ENCODE data around the gene SCARF2.

The SCARF2 gene

GRCh38 chr22:20438678-20439492 is 1.3 kb upstream of the SCARF2 start:
- Histone ChIP-seq H3F3A (ENCODE audit: control insufficient read depth, insufficient read depth) (no peaks in the 10 kb centered on the region), H3K4me3 (ENCODE audit: low read length) (no peak overlapping the region), H3K4me1 (ENCODE audit: control insufficient read depth, low read length) (no peaks in the 10 kb centered on the region), H3K36me3 (ENCODE audit: control insufficient read depth, low read length) (no peaks in the 10 kb centered on the region), H3K27ac (ENCODE audit: low read depth, low read length) (no peak overlapping the region), H3K79me2 (ENCODE audit: control insufficient read depth, low read length) (no peaks in the 10 kb centered on the region), H3K9me2 (replicated peaks; ENCODE audit: control insufficient read depth, low read length) (no peaks in the 10 kb centered on the region), H3K4me2 (ENCODE audit: low read length) (no peak overlapping the region), H3K27me3 (ENCODE audit: control insufficient read depth, low read length) (peaks cover 19% of the 10 kb centered on the region), H3K9me3 (ENCODE audit: control insufficient read depth, insufficient read depth, low read length) (no peaks in the 10 kb centered on the region), H4K20me1 (ENCODE audit: control insufficient read depth, insufficient read depth, low read depth, low read length) (no peaks in the 10 kb centered on the region)
- TF ChIP-seq EZH2phosphoT487 (IDR thresholded peaks at IDR 0.05; ENCODE audit: borderline replicate concordance, low read length) (no peak), CTCF (IDR thresholded peaks at IDR 0.05; ENCODE audit: low read depth, low read length, poor library complexity, severe bottlenecking) (no peak)

GRCh38 chr22:20438427-20438677 is 727 bp upstream of the SCARF2 start:
- Histone ChIP-seq H3K36me3 (ENCODE audit: control insufficient read depth, low read length) (no peaks in the 10 kb centered on the region), H3K4me3 (ENCODE audit: low read length) (no peak overlapping the region), H3K9me3 (ENCODE audit: control insufficient read depth, insufficient read depth, low read length) (no peaks in the 10 kb centered on the region), H3K9me2 (replicated peaks; ENCODE audit: control insufficient read depth, low read length) (no peaks in the 10 kb centered on the region), H3K79me2 (ENCODE audit: control insufficient read depth, low read length) (no peaks in the 10 kb centered on the region), H3F3A (ENCODE audit: control insufficient read depth, insufficient read depth) (no peaks in the 10 kb centered on the region), H3K27ac (ENCODE audit: low read depth, low read length) (no peak overlapping the region), H3K4me1 (ENCODE audit: control insufficient read depth, low read length) (no peaks in the 10 kb centered on the region), H4K20me1 (ENCODE audit: control insufficient read depth, insufficient read depth, low read depth, low read length) (no peaks in the 10 kb centered on the region), H3K4me2 (ENCODE audit: low read length) (no peak overlapping the region), H3K27me3 (ENCODE audit: control insufficient read depth, low read length) (peaks cover 19% of the 10 kb centered on the region)
- TF ChIP-seq CTCF (IDR thresholded peaks at IDR 0.05; ENCODE audit: low read depth, low read length, poor library complexity, severe bottlenecking) (no peak), EZH2phosphoT487 (IDR thresholded peaks at IDR 0.05; ENCODE audit: borderline replicate concordance, low read length) (no peak)

- H3K27me3 ChIP-seq (ENCODE audit: control insufficient read depth, low read length) = peaks cover 19% of the 10 kb centered on the region
- H4K20me1 ChIP-seq (ENCODE audit: control insufficient read depth, insufficient read depth, low read depth, low read length) = no peaks in the 10 kb centered on the region
- no peak overlapping the region for H3K4me2 ChIP-seq (ENCODE audit: low read length)
- no peak overlapping the region for H3K27ac ChIP-seq (ENCODE audit: low read depth, low read length)
- TF ChIP-seq EZH2phosphoT487 (IDR thresholded peaks at IDR 0.05; ENCODE audit: borderline replicate concordance, low read length) (0 out of 2 replicates have a peak, but pooled peaks have one; percentile 17), CTCF (IDR thresholded peaks at IDR 0.05; ENCODE audit: low read depth, low read length, poor library complexity, severe bottlenecking) (no peak)
- no peaks in the 10 kb centered on the region for H3K9me3 ChIP-seq (ENCODE audit: control insufficient read depth, insufficient read depth, low read length)
- no peaks in the 10 kb centered on the region for H3K79me2 ChIP-seq (ENCODE audit: control insufficient read depth, low read length)
- no peaks in the 10 kb centered on the region for H3K9me2 ChIP-seq (replicated peaks; ENCODE audit: control insufficient read depth, low read length)
- no peaks in the 10 kb centered on the region for H3K36me3 ChIP-seq (ENCODE audit: control insufficient read depth, low read length)
- no peaks in the 10 kb centered on the region for H3F3A ChIP-seq (ENCODE audit: control insufficient read depth, insufficient read depth)
- no peaks in the 10 kb centered on the region for H3K4me1 ChIP-seq (ENCODE audit: control insufficient read depth, low read length)
- no peak overlapping the region for H3K4me3 ChIP-seq (ENCODE audit: low read length)
These were observed 635 bp downstream of the SCARF2 start for GRCh38 chr22:20436768-20437612.
